Upper lobe of left lung (tissue), 6 donors: ENCODE data around the gene CALM3. TPM values are rescaled to one million over a fixed set of nuclear protein-coding genes. Genes with fewer than 3 reads are reported as not detected.

ENCODE experiments used
- ATAC-seq, 2 donors: fragments of 200-7000 bp; cut with Tn5 transposase; one replicate each; pipeline ENCODE4 v1.9.1; 2022; ENCODE audit warnings: mild to moderate bottlenecking in 2 of 2, moderate library complexity in 2 of 2; ENCODE audit not compliant: low FRiP score in 2 of 2
- DNase-seq, 2 donors: peaks; one replicate each; pipeline ENCODE4 v3.0.0-alpha.2; 2019 to 2020
- H3K27ac ChIP-seq, 4 donors: fragments of 200-600 bp; sonication (generic); one replicate each; pipeline ENCODE4 v1.5.1; 2016 to 2019
- H3K27me3 ChIP-seq, 4 donors: fragments of 200-600 bp; sonication (generic); one replicate each; pipeline ENCODE4 v1.5.1; 2017 to 2019
- H3K36me3 ChIP-seq, 4 donors: fragments of 200-600 bp; sonication (generic); one replicate each; pipeline ENCODE4 v1.5.1; 2016 to 2019
- H3K4me1 ChIP-seq, 4 donors: fragments of 200-600 bp; sonication (generic); one replicate each; pipeline ENCODE4 v1.5.1; 2018 to 2019
- H3K4me3 ChIP-seq, 4 donors: fragments of 200-600 bp; sonication (generic); one replicate each; pipeline ENCODE4 v1.5.1; 2017 to 2019; ENCODE audit warnings: mild to moderate bottlenecking in 2 of 4, moderate library complexity in 1 of 4
- H3K9me3 ChIP-seq, 4 donors: fragments of 200-600 bp; sonication (generic); one replicate each; pipeline ENCODE4 v1.5.1; 2018 to 2019
- CTCF ChIP-seq, 6 experiments: fragments of 450-650 bp in 4 of 6; fragments of 200-600 bp in 2 of 6; sonication (generic) in 2 of 6; IDR thresholded peaks; one replicate each; pipeline ENCODE4 v1.5.1; 2016 to 2019; ENCODE audit warnings: antibody characterized with exemption in 6 of 6
- EP300 ChIP-seq, 4 donors: sonication (generic); formaldehyde crosslinking; IDR thresholded peaks; one replicate each; pipeline ENCODE4 v1.5.1; 2017; ENCODE audit warnings: antibody characterized with exemption in 4 of 4, control low read depth in 2 of 4
- POLR2A ChIP-seq, 4 donors: fragments of 450-650 bp; IDR thresholded peaks; one replicate each; pipeline ENCODE4 v1.5.1; 2016 to 2017; ENCODE audit warnings: antibody characterized with exemption in 4 of 4, mild to moderate bottlenecking in 2 of 4
- POLR2AphosphoS5 ChIP-seq, 2 donors: sonication (generic); formaldehyde crosslinking; IDR thresholded peaks; one replicate each; pipeline ENCODE4 v1.5.1; 2017; ENCODE audit warnings: antibody characterized with exemption in 2 of 2
- WGBS, 2 donors: methylation state at CpG; one replicate each; pipeline ENCODE4 v1.1.5; 2017 to 2018; 5-methylcytosine and 5-hydroxymethylcytosine counted together
- total RNA-seq, 6 donors: library from RNA; depleted of rRNA in 4 of 6; stranded (reverse); fragments of >200 nt in 4 of 6; gene quantifications; one replicate each; pipeline versions ENCODE4 v1.1.0 to v1.2.1, GENCODE V29; 2016 to 2021
- donor health status: DM: no; HTN: no; CAD: no; lungs with moderate emphysema.
- donor health status: DM: no; HTN: yes; CAD: no; lungs with severe emphysema.

Gene CALM3
- total RNA-seq, 6 donors from 2014 or later: 74.4 to 176 (median 123) TPM

- Histone ChIP-seq H3K9me3 (no peaks in the 10 kb centered on the region), H3K4me1 (peaks cover 23 to 32% (median 28%) of the 10 kb centered on the region in 4 donors), H3K4me3 (peak overlapping the region in 3 of 4 donors; percentile 76 to 100 (median 99)), H3K36me3 (peaks cover 8 to 33% (median 30%) of the 10 kb centered on the region in 4 donors), H3K27ac (peak overlapping the region; percentile 9 to 99 (median 98)), H3K27me3 (no peaks in the 10 kb centered on the region)
- WGBS, 2 donors: 45 to 70% methylated on average over 2 of the region's 2 CpGs
- TF ChIP-seq CTCF (IDR thresholded peaks at IDR 0.05) (no peak), POLR2AphosphoS5 (IDR thresholded peaks at IDR 0.05) (no peak), POLR2A (IDR thresholded peaks at IDR 0.05) (no peak), EP300 (IDR thresholded peaks at IDR 0.05) (no peak)
- DNase-seq: no peak
- ATAC-seq: no peak
Observed at GRCh38 chr19:46603195-46603637, 2.1 kb downstream of the CALM3 start.

- no peak for ATAC-seq
- Histone ChIP-seq H3K4me3 (no peak overlapping the region), H3K27me3 (no peaks in the 10 kb centered on the region), H3K4me1 (peaks cover 23 to 32% (median 28%) of the 10 kb centered on the region in 4 donors), H3K9me3 (no peaks in the 10 kb centered on the region), H3K27ac (peak overlapping the region in 3 of 4 donors; percentile 97 to 99 (median 98)), H3K36me3 (peaks cover 14 to 39% (median 36%) of the 10 kb centered on the region in 4 donors)
- TF ChIP-seq POLR2A (IDR thresholded peaks at IDR 0.05) (no peak), EP300 (IDR thresholded peaks at IDR 0.05) (no peak), CTCF (IDR thresholded peaks at IDR 0.05) (no peak), POLR2AphosphoS5 (IDR thresholded peaks at IDR 0.05) (no peak)
- WGBS, 2 donors: 76 to 80% methylated on average over 8 to 9 of the region's 9 CpGs
- DNase-seq: no peak
Observed at GRCh38 chr19:46603752-46604231, 2.7 kb downstream of the CALM3 start.

- Histone ChIP-seq H3K4me3 (no peak overlapping the region), H3K27ac (peak overlapping the region in 1 of 4 donors; percentile 20), H3K9me3 (no peaks in the 10 kb centered on the region), H3K27me3 (no peaks in the 10 kb centered on the region), H3K36me3 (peaks cover 20 to 49% (median 47%) of the 10 kb centered on the region in 4 donors), H3K4me1 (peaks cover 23 to 30% (median 28%) of the 10 kb centered on the region in 4 donors)
- TF ChIP-seq EP300 (IDR thresholded peaks at IDR 0.05): no peak
- TF ChIP-seq POLR2A (IDR thresholded peaks at IDR 0.05): no peak
- no peak for TF ChIP-seq CTCF (IDR thresholded peaks at IDR 0.05)
- TF ChIP-seq POLR2AphosphoS5 (IDR thresholded peaks at IDR 0.05): no peak
- ATAC-seq: no peak
- DNase-seq: no peak
- 75 to 85% methylated on average over 10 to 11 of the region's 13 CpGs for WGBS, 2 donors
Observed at GRCh38 chr19:46604781-46605355, 3.7 kb downstream of the CALM3 start.

GRCh38 chr19:46605356-46605821 lies 4.3 kb downstream of the CALM3 start:
- peak overlapping the region in 2 of 4 donors; percentile 20 for H3K27ac ChIP-seq
- DNase-seq (no peak), ATAC-seq (no peak)
- no peak for TF ChIP-seq CTCF (IDR thresholded peaks at IDR 0.05)
- TF ChIP-seq POLR2A (IDR thresholded peaks at IDR 0.05): no peak
- no peak for TF ChIP-seq POLR2AphosphoS5 (IDR thresholded peaks at IDR 0.05)
- no peaks in the 10 kb centered on the region for H3K9me3 ChIP-seq
- peaks cover 20 to 55% (median 52%) of the 10 kb centered on the region in 4 donors for H3K36me3 ChIP-seq
- WGBS, 2 donors: 80 to 94% methylated on average over 2 to 16 of the region's 16 CpGs
- H3K4me3 ChIP-seq: no peak overlapping the region
- H3K27me3 ChIP-seq: no peaks in the 10 kb centered on the region
- peaks cover 23 to 28% (median 27%) of the 10 kb centered on the region in 4 donors for H3K4me1 ChIP-seq
